SW480 (cell line): ENCODE results near the gene PSMB9.
"Not testable (repeated sequence)": the region's sequence is repeated elsewhere in the genome, so short reads cannot be mapped to it uniquely, and the experiment has no call there.

Experiments
- DNase-seq: peaks from one replicate; pipeline ENCODE4 v3.0.0-alpha.2; 2016; ENCODE audit warnings: low spot score

Gene PSMB9

GRCh38 chr6:32860674-32861073 lies 6.7 kb downstream of the PSMB9 start:
- no peak for DNase-seq

DNA sequence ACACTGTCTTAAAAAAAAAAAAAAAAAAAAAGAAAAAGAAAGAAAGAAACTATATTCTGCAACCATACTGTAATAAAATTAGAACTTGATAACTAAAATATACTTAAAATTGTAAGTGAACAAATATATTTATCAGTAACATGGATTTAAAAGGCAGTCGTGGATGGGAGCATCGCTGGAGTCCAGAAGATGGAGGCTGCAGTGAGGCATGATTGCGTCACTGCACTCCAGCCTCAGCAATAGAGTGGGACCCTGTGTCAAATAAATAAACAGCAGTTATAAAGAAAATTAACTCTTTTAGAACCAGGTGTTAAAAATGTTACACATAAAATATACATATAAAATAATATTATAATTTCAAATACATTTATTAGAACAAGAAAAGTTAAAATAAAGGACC lies 8.7 kb downstream of the PSMB9 start:
- no peak for DNase-seq

DNA sequence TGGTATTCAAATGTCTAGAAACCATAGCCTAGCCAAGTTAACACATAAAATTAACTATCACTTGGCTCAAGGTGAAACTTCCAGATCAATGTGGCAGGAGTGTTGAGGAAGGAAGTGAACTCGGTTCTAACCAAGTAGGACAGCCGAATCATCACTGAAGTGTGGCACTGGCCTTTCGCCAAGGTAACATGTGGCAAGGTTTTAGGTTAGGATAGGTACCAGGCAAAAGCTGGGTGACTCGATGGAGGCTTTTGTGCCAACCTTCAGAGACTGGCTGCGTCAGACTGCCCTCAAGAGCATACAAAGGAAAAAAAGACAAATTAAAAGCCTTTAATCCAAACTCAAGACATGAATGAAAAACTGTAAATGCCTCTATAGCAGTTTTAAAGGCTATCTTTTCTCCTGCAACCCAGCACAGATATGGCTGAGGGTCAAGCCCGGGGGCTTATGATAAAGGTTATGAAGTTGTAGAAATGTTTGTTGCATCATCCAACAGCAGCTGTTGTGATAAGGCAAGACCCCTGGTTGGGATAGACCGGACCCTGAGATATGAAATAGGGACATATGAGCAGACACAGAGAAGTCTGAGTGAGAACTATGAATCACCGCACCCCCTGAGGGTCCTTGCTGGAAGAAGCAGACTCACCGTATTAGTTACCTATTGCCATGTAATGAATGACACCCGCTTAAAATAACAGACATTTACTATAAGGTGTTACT lies 11.9 kb downstream of the PSMB9 start:
- no peak for DNase-seq

DNA sequence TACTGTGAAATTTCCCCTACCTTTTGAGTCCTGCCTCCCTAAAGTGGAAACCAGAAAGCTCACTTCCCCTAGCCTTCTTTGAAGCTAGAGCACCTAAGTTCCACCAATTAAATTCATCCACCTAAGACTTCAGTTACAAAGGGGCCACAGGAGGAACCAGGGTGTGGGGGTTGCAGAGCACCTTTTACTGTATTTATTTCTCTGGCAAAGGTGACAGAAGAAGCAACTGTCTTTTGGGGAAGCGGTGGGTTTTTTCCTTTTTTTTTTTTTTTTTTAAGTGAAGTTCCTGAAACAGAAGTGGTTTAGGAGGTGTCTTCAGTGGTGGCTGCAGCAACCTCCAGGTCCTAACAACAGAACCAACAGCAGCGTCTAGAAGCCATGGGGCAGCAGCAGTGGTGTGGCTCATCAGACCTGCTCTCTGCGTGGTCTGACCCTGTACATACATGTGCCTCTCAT lies 13.1 kb downstream of the PSMB9 start:
- no peak for DNase-seq

GRCh38 chr6:32867554-32868256 lies 13.7 kb downstream of the PSMB9 start:
- no peak for DNase-seq

DNA sequence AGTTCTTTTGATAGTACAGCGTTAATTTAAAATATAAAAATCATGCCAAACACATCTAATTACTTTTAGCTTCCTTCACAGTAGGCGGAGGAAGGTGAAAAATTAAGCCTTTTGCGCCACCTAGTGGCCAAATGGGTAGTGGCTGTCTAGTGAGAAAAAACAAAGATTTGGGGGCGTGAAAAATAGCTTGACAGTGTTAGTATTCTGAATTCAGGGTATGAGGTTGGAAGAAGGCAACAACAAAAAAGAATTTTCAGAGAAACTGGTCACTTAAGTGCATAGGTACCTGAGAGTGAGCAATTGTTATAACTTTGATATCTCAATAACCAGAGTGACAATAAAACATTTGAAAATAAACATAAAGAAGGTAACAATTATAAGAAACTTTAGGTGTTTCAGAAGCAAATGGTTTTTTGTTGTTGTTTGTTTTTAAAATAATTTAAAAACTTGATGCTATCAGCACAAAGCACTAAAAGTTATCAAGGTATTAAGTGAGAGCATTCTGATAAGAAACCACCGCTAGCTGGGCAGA lies 14.3 kb downstream of the PSMB9 start:
- peak; percentile 47 for DNase-seq

DNA sequence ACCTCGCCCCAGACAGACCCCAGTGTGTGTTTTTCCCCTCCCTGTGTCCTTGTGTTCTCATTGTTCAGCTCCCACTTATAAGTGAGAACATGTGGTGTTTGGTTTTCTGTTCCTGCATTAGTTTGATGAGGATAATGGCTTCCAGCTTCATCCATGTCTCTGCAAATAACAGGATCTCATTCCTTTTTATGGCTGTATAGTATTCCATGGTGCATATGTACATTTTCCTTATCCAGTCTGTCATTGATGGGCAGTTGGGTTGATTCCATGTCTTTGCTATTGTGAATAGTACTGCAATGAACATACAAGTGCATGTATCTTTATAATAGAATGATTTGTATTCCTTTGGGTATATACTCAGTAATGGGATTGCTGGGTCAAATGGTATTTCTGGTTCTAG lies 20.0 kb downstream of the PSMB9 start:
- DNase-seq, result not testable (repeated sequence)

GRCh38 chr6:32876603-32877002 lies 22.6 kb downstream of the PSMB9 start:
- DNase-seq, result no peak

DNA sequence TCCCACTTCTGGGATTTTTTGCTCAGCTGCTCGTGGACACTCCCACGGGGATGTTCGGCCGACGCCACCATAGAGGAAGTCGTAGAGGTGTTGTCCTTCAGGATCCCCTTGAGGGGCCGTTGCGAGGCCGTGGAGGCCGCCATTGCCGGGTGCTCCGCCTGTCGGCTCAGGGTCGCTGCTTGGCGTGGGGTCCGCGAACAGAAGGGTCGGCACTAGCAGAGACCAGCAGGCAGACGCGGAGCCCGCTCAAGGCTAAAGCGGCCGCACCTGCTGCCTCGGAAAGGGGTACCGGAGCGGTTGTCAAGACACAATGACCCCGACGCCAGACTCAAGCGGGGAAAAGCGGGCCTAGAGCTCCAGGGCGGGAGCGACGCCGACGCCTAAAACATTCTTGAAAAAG lies 25.7 kb downstream of the PSMB9 start:
- DNase-seq, result no peak

- not testable (repeated sequence) for DNase-seq
Measured at GRCh38 chr6:32880962-32881361, 27.0 kb downstream of the PSMB9 start.

DNA sequence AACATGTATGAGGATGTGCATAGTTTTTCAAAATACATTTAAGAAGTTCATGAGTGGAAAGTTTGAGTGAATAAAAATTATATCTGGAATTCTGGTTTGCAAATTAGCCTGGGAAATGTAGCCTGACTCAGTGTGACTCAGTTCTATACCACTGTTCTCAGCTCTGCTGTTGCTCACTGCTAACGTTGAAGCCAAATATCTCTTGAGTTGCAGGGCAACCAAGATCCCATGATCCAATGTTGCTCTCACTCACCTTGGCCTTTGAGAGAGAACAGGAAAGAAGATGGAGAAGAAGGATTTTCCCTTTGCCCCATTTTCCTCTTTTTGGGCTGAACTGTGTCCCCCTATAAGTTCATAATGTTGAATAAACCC lies 28.9 kb downstream of the PSMB9 start:
- DNase-seq, result no peak

DNA sequence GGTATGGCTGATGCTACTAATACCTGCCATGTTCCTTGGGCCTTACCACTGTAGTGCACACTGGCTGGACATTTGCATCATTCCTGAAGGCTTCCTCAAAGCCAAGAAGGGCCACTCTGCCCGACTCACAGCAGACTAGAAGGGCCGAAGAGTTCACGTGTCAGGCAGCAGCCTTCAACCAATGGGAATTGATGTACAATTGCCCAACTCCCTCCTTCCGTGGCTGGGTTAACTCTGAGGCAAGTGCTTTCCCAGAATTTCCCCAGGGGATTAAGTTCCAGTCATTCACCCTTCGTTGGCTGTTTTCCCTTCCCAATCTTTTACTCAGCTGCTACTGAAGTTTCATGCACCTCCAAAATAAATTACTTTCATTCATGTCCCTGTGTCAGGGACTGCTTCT lies 29.8 kb downstream of the PSMB9 start:
- no peak for DNase-seq

DNA sequence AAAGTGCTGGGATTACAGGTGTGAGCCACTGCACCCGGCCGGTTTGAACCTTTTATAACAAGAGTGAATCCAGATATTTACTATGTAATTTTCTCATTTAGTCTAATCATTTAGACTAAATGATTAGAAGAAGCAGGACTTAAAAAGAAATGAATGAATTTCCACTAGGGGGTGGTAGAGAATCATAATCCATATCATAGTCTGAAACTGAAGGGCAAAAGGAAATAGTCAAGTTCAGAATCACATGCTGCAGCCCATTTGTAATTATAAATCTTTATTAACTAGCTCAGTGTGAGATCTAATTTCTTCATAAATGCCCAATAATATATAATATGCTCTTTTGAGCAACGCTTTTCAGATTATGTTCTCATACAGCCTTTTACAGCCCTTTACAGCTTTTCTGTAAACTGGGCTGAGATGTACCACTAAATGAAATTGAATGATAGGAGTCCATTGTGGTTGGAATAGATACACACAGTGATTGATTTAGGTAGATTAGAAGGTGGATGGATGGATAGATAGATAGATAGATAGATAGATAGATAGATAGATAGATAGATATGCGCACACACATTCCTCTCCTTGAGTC lies 31.8 kb downstream of the PSMB9 start:
- peak; percentile 64 for DNase-seq

DNA sequence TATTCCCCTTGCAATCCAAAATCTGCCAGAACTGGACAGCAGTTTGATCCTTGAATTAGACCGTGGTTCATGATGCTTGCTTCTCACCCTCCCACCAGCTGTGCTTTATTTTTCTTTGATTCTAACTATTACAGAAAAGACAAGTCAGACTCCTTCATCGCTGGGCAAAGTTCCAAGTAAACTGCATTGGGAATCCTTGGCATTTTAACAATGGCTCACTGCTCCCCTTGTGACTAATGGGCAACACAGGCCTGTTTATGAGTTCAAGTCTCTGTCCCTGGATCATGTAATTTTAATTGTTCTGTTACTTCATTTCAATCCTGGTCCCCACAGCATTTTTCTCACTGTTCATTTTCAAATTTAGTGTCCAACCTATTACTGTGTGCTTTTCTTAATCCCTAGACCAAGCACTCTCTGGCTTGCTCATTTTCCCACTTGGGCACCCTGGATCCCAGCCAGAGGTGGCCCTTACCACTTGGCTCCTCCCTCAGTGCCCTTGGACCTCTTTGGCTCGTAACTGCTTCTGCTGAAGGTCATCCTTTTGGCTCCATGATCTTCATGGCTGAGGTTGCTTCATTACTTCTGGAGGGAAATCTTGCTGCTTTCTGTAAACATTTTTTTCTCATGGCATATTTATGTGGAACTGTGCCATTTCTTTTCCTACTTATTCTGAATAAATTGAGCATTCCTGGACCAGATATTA lies 32.8 kb downstream of the PSMB9 start:
- DNase-seq, result no peak

- DNase-seq, result no peak
Measured at GRCh38 chr6:32887616-32888015, 33.6 kb downstream of the PSMB9 start.

GRCh38 chr6:32888576-32888975 lies 34.6 kb downstream of the PSMB9 start:
- no peak for DNase-seq

- DNase-seq, result no peak
Measured at GRCh38 chr6:32889533-32889932, 35.5 kb downstream of the PSMB9 start.

GRCh38 chr6:32890831-32891230 lies 36.8 kb downstream of the PSMB9 start:
- DNase-seq, result no peak

DNA sequence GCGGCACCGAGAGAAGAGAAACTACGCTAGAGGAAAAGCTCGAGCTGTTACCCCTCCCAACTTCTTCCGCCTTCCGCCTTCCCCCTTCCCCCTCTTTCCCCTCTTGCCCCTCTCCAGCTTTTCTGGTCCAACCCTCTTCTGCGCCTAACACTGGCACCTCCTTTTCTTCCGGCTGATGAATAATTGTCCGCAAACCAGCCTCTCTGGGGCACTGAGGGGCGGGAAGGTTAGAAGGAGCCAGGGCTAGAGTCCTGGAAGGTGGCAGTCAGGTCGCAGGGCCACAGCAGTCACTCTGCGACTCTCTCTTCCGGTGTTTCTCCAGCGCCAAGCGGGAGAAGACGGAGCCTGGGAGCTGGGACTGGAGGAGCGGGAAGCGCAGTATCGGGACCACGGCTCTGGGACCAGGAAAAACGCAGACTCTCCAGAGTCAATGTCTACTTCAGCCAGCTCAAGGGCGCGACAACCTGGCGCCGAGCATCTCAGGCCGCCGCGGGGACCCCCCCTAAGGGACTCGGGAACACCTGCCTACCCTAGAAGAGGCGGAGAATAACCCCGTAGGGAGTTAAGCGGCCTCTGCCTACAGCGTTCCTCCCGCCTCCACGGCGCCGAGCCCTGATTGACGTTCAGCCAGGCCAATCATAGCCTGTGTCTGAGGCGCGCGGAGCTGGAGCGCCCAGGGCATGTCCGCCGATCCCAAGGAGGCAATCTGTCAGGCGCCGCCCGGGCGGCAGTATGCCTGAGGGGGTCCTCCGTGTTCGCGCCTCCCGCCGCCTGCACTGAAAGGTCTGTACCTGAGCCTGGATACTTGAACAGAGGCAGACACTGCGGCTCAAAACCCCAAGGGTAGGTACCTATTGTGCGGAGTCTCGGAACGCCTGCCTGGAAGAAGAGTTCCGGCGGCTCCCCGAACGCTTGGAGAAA lies 40.4 kb downstream of the PSMB9 start:
- DNase-seq, result peak; percentile 78

DNA sequence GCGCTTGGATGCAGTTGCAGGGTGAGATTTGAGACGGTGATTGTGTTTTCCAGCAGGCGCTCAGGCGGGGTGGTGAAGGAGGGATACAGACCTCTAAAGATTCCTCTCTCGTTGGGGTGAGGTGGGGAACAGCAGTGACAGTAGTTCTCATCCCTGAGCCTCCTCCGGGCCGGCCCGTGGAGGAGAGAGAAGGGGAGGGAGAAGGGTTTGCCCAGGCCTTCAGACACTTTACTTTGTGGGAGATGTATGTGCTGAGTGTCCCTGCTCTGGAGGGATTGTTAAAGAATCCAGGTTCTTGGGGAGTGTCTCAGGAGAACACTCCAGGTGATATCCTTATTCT lies 41.0 kb downstream of the PSMB9 start:
- no peak for DNase-seq

- no peak for DNase-seq
Measured at GRCh38 chr6:32903952-32904351, 50.0 kb downstream of the PSMB9 start.

GRCh38 chr6:32905078-32905477 lies 51.1 kb downstream of the PSMB9 start:
- no peak for DNase-seq
